Suprapubic skin (tissue), 4 donors: ENCODE results near the gene CBFA2T2. TPM values are rescaled to one million over a fixed set of nuclear protein-coding genes. Genes with fewer than 3 reads are reported as not detected.
A peak's percentile ranks its signal among the peaks of the same experiment; 100 is the strongest.

Experiments used
- DNase-seq, 2 donors: peaks; one replicate each; pipeline ENCODE4 v3.0.0-alpha.2; 2019; ENCODE audit warnings: low spot score in 2 of 2
- H3K27ac ChIP-seq: fragments of 200-600 bp; sonication (generic); one replicate; pipeline ENCODE4 v1.5.1; 2019
- H3K27me3 ChIP-seq: fragments of 200-600 bp; sonication (generic); one replicate; pipeline ENCODE4 v1.5.1; 2019
- H3K36me3 ChIP-seq: fragments of 200-600 bp; sonication (generic); one replicate; pipeline ENCODE4 v1.5.1; 2019
- H3K4me1 ChIP-seq: fragments of 200-600 bp; sonication (generic); one replicate; pipeline ENCODE4 v1.5.1; 2019
- H3K4me3 ChIP-seq: fragments of 200-600 bp; sonication (generic); one replicate; pipeline ENCODE4 v1.5.1; 2019; ENCODE audit warnings: mild to moderate bottlenecking
- H3K9me3 ChIP-seq: fragments of 200-600 bp; sonication (generic); one replicate; pipeline ENCODE4 v1.5.1; 2019
- CTCF ChIP-seq, 2 donors: fragments of 200-600 bp in 1 of 2; fragments of 450-650 bp in 1 of 2; sonication (generic) in 1 of 2; IDR thresholded peaks; one replicate each; pipeline ENCODE4 v1.5.1; 2016 to 2019; ENCODE audit warnings: antibody characterized with exemption in 2 of 2, mild to moderate bottlenecking in 1 of 2, moderate library complexity in 1 of 2
- EP300 ChIP-seq: sonication (generic); formaldehyde crosslinking; IDR thresholded peaks from one replicate; pipeline ENCODE4 v1.6.1; 2017; ENCODE audit warnings: antibody characterized with exemption
- POLR2A ChIP-seq, 2 donors: fragments of 450-650 bp; IDR thresholded peaks; one replicate each; pipeline ENCODE4 v1.6.1; 2017; ENCODE audit warnings: antibody characterized with exemption in 2 of 2, mild to moderate bottlenecking in 2 of 2, moderate library complexity in 2 of 2
- POLR2AphosphoS5 ChIP-seq, 3 donors: sonication (generic); formaldehyde crosslinking; IDR thresholded peaks; one replicate each; pipeline ENCODE4 v1.6.1; 2017; ENCODE audit warnings: antibody characterized with exemption in 3 of 3
- WGBS: methylation state at CpG from one replicate; pipeline ENCODE4 v1.1.5; 2018; 5-methylcytosine and 5-hydroxymethylcytosine counted together
- total RNA-seq, 4 donors: library from RNA; depleted of rRNA; stranded (reverse); fragments of >200 nt; gene quantifications; one replicate each; pipeline ENCODE4 v1.1.0, GENCODE V29; 2016

Gene CBFA2T2
- total RNA-seq, 4 donors from 2014 or later: 20.9 to 36.7 (median 26.1) TPM

- WGBS: under 1% methylated on average over 42 of the region's 50 CpGs
- Histone ChIP-seq H3K27me3 (no peaks in the 10 kb centered on the region), H3K27ac (peak within 1 kb of the TSS; percentile 71), H3K9me3 (no peaks in the 10 kb centered on the region), H3K4me1 (peaks cover 53% of the 10 kb centered on the region), H3K36me3 (peaks cover 2% of the 10 kb centered on the region), H3K4me3 (peak within 1 kb of the TSS; percentile 56)
- TF ChIP-seq POLR2A (IDR thresholded peaks at IDR 0.05) (peak in 1 of 2 donors; percentile 40), POLR2AphosphoS5 (IDR thresholded peaks at IDR 0.05) (no peak), CTCF (IDR thresholded peaks at IDR 0.05) (peak in 1 of 2 donors; percentile 29), EP300 (no peak)
- peak; percentile 98 for DNase-seq
These were observed 176.7 kb downstream of the CBFA2T2 start, which contains the start of gene ACTL10 for GRCh38 chr20:33666293-33667244. ACTL10 (plus strand) TSS chr20:33666943; CDS start chr20:33667498, 555 bp downstream.

- peak overlapping the region; percentile 56 for H3K4me3 ChIP-seq
- WGBS: 0% methylated on average over 19 of the region's 55 CpGs
- H3K4me1 ChIP-seq: peaks cover 55% of the 10 kb centered on the region
- H3K36me3 ChIP-seq: peaks cover 4% of the 10 kb centered on the region
- TF ChIP-seq CTCF (IDR thresholded peaks at IDR 0.05) (no peak), EP300 (no peak), POLR2AphosphoS5 (IDR thresholded peaks at IDR 0.05) (no peak), POLR2A (IDR thresholded peaks at IDR 0.05) (no peak)
- H3K9me3 ChIP-seq: no peaks in the 10 kb centered on the region
- no peaks in the 10 kb centered on the region for H3K27me3 ChIP-seq
- peak overlapping the region; percentile 71 for H3K27ac ChIP-seq
- DNase-seq: no peak
These were observed 177.4 kb downstream of the CBFA2T2 start for GRCh38 chr20:33667245-33667675.

- Histone ChIP-seq H3K27ac (peak overlapping the region; percentile 71), H3K9me3 (no peaks in the 10 kb centered on the region), H3K36me3 (peaks cover 4% of the 10 kb centered on the region), H3K4me3 (peak overlapping the region; percentile 56), H3K4me1 (peaks cover 58% of the 10 kb centered on the region), H3K27me3 (no peaks in the 10 kb centered on the region)
- DNase-seq: peak; percentile 86 to 91
- WGBS: 0% methylated on average over 11 of the region's 47 CpGs
- TF ChIP-seq EP300 (no peak), POLR2A (IDR thresholded peaks at IDR 0.05) (no peak), POLR2AphosphoS5 (IDR thresholded peaks at IDR 0.05) (peak in 1 of 3 donors; percentile 28), CTCF (IDR thresholded peaks at IDR 0.05) (peak; percentile 82 to 90)
These were observed 178.0 kb downstream of the CBFA2T2 start for GRCh38 chr20:33667676-33668465.

- TF ChIP-seq CTCF (IDR thresholded peaks at IDR 0.05) (no peak), POLR2A (IDR thresholded peaks at IDR 0.05) (no peak)
- peak overlapping the region; percentile 56 for H3K4me3 ChIP-seq
- DNase-seq: no peak
- no peaks in the 10 kb centered on the region for H3K9me3 ChIP-seq
- H3K36me3 ChIP-seq: peaks cover 4% of the 10 kb centered on the region
- no peak overlapping the region for H3K27ac ChIP-seq
- WGBS: 72% methylated on average over 10 of the region's 13 CpGs
- peaks cover 60% of the 10 kb centered on the region for H3K4me1 ChIP-seq
- H3K27me3 ChIP-seq: no peaks in the 10 kb centered on the region
These were observed 178.7 kb downstream of the CBFA2T2 start for GRCh38 chr20:33668466-33669155.
